Glomerular visceral epithelial cell (primary cell): ENCODE results near the gene EIF5B.

ENCODE experiments used
- DNase-seq: peaks from one replicate; pipeline ENCODE4 v3.0.0-alpha.2; 2016; ENCODE audit errors: extremely low spot score

The EIF5B gene

DNA sequence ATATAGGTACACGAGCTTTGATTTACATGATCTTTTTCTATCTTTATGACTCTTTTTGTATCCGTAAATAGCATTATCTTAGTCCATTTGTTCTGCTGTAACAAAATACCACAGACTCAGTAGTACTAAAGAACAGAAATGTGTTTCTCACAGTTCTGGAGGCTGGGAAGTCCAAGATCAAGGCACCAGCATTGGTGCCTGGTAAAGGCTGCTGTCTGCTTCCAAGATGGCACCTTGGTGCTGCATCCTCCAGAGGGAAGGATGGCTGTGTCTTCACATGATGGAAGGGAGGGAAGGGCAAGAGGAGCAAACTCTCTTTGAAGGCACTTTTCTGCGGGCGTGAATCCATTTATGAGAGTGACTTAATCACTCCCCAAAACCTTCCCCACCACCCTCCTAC is 36.0 kb downstream of the EIF5B start:
- DNase-seq = no peak

DNA sequence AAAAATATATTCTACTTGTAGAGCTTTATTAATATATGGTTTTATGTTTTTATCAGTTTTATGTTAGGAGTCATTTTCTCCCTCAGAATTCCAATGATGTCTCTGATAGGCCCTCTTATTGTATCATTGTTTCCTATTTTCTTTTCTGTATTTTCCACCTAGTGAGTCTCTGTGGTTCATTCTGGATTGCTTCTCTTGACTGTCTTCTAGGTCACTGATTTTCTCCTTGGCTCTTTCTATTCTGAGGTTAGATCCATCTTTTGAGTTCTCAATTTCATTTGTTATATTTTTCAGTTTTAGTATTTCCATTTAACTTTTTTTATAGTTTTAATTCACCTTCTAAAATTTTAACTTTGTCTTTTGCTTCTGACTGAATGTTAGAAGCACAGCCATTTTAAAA is 37.6 kb downstream of the EIF5B start:
- DNase-seq = no peak

DNA sequence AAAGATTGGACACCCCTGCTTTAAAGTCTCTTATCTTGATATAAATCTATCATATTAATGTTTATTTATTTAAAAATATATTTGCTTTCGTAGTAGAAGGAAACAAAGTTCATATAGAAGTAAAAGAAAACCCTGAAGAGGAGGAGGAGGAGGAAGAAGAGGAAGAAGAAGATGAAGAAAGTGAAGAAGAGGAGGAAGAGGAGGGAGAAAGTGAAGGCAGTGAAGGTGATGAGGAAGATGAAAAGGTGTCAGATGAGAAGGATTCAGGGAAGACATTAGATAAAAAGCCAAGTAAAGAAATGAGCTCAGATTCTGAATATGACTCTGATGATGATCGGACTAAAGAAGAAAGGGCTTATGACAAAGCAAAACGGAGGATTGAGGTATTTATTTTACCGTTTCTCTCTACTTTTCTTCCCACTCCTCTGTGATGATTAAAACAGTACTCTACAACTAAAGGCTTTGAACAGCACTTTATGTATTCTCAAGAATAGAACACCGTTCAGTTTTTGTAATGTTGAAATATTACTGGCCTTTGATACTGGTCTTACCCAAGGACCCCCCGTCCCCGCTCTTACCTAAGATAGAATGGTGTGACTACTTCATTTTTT is 39.2 kb downstream of the EIF5B start:
- no peak for DNase-seq

DNA sequence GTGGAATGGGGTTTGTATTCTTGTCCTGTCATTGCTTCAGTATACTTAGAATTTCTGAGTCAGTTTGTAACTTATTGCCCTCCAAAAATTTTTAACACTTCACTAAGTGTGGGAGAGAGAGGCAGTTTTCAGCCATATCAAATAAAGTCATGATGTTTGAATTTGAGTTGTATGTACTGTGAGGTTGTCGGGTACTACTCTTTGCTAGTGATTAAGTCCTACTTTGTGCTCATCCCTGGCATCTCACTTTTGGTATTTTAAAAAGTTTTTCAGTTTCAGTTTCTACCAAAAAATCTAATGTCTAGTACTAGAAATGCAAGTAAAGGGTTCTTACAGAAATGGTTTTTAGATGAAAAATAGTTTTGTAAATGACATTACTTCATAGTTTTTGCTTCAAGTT is 40.7 kb downstream of the EIF5B start:
- no peak for DNase-seq

DNA sequence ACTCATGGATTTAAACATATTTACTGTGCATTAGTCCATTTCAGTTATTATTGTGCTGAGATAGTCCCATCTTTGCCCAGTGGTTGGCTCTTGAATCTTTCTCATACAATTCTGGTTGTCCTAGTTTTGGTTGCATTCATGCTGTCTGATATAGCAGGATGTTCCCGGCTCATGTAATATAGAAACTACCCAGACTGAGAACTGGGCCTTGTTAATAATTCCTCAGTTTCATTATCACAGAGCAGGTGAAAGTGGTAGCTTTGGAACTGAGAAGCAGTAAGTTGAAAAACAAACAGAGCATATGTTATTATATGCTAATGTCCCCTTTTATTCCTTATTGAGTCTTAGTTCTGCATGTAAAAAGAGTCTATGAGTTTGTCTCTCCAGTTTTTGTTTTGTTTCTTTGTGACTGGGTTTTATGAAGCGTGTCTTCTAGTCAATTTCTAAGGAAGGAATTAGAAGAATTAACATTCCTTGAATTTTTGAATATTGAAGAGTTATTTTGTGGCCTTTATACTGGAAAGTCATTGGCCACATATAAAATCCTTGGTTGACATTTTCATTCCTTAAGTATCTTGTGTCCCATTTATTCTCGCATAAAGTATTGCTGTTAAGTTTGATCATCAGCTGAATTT is 43.3 kb downstream of the EIF5B start:
- DNase-seq = no peak

DNA sequence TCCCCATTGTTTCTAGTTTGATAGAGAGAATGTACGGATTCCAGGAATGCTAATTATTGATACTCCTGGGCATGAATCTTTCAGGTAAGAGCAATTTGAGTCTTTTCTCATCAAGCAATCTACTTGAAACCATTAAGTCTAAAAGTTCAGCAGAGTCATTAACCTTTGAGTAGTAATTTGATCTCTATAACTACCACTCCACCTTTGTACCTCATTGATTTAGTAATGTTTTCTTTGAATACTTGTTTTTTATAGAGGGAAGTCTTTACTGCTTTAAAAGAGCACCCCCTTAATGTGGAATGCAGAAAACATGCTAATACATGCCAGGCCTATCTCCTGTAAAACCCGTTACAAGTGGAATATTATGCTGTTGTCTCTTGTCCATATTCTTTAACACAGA is 45.0 kb downstream of the EIF5B start:
- no peak for DNase-seq

DNA sequence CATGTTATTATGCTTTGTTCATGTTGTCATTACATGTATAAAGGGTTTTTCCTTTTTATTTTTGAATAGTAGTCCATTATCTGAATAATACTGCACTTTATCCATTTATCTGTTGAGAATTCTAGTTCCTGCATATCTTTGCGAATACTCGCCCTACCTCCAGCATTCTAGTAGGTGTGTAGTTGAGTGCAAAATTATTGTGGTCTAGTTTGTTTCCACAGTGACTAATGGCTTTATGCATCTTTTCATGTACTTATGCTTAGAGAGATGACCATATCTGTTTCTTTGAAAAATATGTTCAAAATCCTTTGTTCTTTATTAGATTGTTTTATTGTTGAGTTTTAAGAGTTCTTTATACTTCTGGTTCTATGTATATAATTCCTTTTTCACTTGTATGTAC is 48.8 kb downstream of the EIF5B start:
- DNase-seq = no peak

DNA sequence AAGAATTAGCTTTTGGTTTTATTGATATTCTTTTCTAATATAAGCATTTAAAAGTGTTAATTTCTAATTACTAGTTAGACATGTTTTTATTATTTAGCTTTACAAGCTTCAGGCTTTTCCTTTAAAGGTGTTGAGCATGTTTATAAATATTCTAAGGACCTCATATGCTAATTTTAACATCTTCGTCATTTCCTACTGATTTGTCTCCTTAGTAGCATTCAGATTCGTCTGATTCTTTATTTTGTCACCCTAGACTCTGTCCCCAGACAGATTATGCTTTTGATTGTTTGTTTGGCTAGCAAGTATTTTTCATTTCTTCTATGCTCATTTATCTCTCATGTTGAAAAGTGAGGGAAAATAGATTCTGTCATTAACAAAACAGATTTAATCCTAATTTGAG is 51.7 kb downstream of the EIF5B start:
- DNase-seq = no peak

DNA sequence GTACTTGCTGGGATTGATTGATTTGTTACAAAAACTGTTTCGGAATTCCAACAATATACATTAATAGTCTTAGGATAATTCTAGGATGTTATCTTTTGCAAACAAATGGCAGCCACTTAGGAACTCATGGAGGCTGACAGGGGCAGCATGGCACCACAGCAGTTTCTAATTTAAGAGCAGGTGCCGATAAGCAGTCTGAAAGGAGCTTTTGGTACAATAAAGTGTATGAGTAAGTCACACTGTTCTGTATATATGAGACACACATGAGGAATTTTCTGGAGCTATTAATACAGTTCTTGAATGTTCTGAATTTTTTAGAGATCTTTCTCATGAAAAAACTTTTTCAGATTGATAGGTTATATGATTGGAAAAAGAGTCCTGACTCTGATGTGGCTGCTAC is 52.2 kb downstream of the EIF5B start:
- no peak for DNase-seq

DNA sequence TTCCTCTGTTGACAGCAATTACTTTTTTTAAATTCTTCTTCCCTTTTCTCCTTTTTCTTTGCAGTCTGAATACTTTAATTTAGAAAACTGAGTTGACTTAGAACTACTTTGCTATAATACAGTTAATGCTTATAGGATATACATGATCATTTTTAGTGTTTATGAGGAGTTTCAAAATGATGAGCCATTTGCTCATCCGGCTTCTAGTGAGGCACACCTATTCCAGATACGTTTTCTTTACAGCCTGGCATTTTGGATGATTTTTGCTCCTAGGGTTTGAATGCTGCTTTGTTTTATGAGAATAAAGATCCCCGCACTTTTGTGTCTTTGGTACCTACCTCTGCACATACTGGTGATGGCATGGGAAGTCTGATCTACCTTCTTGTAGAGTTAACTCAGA is 52.8 kb downstream of the EIF5B start:
- DNase-seq = no peak

DNA sequence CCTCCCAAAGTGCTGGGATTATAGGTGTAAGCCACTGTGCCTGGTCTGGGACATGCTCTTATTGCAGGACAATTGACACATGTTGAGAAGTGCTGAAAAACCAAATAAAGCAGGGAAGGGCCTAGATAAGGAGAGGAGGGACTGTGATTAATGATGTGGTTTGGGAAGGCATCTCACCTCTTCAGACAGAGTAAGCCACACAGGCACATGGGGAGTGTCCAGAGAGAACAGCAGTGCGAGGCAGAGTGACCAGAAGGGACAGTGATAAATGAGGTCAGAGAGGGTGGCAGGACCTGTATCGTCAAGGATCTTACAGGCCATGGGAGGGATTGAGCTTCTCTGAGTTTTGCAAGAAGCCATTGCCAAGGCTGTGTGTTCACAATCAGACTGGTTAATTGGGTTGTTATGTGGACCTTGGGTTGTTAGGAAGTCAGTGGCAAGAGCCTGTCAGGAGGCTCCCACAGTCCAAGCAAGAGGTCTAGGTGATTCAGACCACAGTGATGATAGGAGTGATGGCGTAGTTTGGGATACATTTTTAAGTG is 58.5 kb downstream of the EIF5B start:
- DNase-seq = no peak

DNA sequence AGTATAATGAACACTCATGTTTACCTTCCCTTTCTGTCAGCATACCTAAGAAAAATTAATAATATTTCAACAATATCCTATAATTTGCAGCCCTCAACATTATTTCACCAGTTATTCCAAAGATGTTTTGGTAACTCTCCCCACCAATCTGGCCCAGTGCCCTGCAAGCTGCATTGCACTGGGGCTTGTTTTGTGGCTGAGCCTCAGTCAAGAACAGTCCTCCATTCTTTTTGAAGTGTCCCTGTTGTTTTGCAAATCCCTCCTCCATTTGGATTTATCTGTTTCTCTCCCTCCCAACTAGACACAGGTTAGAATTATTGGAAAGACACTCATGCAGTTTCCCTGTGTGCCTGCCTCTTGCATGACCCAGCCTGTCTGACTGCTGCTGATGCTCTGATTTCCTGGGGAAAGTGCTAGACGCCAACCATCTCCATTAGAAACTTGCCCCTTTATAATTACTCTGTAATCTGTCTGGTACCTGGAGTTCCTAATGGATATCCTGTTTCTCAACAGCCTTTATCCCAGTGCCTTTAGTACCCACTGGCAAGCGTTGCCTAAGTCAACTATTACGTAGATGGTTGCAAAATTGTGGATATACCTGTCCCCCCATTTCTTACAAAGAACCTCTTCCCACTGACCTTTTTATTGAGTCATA is 60.2 kb downstream of the EIF5B start:
- DNase-seq = no peak

DNA sequence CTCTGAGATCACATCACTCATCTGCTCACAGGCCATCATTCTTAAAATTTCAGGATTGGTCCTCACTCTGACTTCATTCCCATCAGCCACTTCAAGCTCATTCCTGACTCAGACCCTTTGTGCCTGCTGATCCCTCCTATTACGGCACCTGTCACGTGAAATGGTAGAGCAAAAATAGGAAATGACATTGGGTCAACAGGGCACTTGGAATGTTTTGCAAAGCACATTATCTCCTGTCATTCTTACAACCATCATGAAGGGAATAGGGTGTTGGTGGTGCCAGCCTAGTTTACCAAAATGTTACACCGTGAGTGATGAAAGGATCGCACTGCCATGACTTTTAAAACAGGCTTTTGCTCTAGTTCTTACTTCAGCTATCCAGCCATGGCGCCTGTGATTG is 61.1 kb downstream of the EIF5B start:
- no peak for DNase-seq

DNA sequence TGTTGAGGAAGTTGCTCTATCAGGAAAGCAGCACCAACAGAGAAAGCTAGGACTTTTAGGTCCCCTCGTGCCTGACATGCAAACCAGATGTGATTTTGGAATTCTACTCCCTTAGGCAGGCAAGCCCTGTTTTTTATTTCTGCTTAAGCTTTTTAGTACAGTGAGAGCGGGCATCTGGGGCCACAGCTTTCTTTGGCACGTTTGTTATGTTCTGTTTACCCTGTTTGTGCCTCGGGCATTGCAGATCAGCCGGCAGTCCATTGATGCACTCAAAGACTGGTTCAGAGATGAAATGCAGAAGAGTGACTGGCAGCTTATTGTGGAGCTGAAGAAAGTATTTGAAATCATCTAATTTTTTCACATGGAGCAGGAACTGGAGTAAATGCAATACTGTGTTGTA is 61.9 kb downstream of the EIF5B start:
- DNase-seq = no peak

DNA sequence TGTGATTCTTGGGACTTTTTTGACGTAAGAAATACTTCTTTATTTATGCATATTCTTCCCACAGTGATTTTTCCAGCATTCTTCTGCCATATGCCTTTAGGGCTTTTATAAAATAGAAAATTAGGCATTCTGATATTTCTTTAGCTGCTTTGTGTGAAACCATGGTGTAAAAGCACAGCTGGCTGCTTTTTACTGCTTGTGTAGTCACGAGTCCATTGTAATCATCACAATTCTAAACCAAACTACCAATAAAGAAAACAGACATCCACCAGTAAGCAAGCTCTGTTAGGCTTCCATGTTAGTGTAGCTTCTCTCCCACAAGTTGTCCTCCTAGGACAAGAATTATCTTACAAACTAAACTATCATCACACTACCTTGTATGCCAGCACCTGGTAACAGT is 62.6 kb downstream of the EIF5B start:
- DNase-seq = no peak

DNA sequence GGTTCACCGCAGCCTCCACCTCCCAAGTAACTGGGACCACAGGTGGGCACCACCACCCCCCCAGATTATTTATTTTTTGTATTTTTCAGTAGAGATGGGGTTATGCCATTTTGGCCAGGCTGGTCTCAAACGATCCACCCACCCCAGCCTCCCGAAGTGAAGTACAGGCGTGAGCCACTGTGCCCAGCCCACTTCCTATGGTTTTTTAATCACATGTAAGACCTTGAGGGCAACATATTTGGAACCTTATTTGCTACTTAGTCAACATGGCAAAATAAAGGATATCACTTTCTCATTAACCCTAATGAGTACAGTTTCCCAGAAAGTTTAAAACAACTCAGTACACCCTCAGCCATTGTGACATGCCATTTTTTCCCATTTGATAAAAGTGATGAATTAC is 64.7 kb downstream of the EIF5B start:
- DNase-seq = no peak

DNA sequence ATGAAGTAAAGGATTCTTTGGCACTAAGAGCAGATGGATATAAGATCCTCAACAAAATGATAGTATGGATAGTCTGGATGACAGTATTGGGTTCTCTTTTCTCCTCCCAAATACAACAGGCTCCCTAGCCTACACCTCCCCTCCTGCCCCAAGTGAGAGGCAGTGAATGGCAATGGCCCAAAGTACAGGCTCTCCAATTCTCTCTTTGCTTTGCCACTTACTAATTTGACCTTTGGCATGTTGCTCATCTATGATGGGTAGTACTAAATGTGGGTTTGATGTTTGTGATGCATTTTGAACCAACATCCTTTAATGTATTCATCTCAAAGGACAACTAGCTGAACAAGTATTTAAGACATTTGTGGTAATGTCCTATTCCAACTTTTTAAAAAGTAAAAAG is 65.9 kb downstream of the EIF5B start:
- no peak for DNase-seq

DNA sequence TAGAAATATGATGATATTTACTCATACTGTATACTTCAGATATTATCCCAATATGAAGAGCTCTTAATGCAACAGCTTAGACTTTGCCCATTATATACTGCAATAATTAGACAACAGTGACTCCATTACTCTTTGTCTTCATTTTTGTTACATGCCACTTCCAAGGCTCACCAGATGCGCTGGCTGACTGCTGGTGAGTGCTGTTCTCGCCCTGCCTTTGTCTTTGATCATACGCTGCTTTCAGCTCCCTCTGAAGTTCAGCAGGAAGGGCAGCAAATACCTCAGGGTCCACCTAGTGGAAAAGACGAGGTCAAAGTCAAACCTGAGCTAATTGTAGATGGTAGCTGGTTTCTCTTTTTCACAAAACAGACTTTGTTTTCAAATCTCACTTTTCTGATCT is 66.3 kb downstream of the EIF5B start:
- no peak for DNase-seq

DNA sequence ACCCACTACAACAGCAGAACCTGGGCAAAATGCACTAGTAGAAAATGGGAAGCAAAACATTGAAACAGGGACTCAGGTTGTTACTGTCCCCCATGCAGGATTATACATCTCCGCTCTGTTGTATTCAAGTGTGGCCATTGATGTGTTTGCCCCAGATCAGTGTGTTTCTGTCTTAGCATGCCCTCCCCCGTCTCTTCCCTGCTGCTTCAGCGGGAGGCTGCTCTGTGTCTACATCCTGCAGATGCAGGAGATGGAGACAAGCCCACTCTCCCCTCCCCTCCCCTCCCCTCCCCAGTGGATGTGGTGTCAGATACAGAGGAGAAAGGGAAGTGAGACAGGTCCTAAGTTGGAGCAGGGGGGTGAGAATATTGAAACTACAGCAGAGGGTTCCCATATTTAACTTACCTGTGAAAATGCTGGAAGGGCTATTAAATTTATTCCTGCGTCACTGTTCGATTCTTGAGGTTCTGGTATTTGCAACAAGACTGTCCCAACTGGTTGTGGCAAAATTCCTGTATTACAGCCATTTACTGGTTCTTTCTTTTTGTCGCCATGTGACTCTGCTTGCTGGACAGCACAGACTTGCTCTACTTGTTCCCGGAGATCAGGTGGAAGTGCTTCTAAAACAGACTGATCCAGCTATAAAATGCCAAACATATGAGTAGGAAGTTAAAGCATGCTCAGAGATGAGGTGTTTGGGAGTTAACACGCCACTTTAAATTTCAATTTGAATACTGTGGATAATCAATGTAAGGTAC is 67.0 kb downstream of the EIF5B start:
- DNase-seq = no peak

DNA sequence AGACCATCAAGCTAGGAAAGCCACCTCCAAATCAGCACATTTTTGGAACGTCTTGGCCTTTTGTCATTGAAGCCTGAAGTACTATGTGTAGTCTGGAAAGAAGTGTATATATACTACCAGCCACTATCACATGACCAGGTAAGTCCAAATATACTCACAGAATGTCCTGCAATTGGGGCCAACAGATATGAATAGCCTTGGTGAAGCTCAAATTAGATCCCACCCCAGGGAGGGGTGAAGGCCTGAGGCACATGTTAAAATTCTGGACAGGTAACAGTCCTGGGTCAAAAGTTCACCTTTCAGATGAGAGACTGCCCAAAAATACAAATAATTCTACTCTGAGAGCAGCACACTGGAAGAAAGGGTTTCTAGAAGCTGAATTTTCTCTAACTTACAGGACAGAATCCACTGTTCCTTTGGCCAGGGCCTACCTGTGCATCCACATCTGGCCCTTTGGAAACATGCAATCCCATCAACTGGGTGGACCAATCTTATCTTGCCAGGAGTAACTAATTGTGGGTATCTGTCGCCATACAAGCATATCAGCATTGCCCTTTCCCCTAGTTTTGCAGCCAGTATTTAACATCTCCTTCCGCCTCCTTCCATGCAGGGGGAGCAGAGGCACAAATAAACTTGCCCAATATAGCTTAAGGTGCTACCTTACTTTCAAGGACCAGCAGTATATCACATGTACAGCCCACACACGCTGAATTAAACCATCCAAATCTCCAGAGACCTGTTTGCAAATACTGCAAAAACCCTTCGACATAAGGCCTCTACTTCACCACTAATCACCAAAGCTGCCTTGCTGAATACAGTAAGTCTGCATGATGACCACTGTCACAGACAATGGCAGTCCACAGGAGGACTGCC is 67.8 kb downstream of the EIF5B start:
- DNase-seq = no peak

DNA sequence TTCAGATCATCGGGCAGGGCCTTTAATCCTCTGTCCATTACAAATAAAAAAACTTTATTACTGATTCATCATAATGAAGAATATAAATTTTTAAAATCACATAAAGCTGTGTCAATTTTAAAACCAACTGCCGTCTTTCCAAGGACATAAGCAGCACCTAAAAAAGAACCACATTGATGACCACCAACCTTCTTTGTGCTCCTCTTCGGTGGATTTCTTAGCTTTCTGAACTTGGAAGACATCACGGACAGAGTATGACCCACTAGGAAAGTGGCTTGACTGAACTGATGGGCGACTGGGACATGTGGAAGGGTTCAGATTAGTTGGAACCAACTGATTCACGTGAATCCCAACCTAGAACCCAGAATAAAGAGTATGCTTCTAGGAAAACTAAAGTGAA is 68.9 kb downstream of the EIF5B start:
- no peak for DNase-seq

DNA sequence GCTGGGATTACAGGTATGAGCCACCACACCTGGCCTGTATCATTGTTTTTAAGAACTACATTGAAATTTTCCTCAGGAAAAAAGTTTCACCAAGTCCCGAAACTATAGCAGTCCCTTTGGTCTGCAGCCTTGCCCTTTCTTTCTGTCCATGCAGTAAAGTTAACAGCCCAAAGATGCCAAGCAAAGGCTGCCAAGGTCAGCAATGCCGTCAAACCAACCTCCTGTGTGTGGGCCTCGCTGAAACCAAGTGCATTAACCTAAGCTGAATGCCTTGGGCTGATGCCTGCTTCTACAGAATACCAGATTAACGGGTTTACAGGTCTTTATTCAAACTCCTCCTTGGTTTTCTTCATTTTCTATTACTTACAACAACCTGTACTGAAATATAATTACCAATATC is 73.1 kb downstream of the EIF5B start:
- DNase-seq = no peak
